Pancreas (tissue), 10 donors: ENCODE data around the gene PCGF1. TPM values are rescaled to one million over a fixed set of nuclear protein-coding genes. Genes with fewer than 3 reads are reported as not detected.

Experiments
- ATAC-seq, 4 donors: fragments of 200-7000 bp; cut with Tn5 transposase; one replicate each; pipeline versions ENCODE4 v1.8.0 to v1.9.1; 2020; ENCODE audit warnings: mild to moderate bottlenecking in 4 of 4, moderate library complexity in 4 of 4
- DNase-seq, 6 donors: peaks; one replicate each; pipeline ENCODE4 v3.0.0-alpha.2; 2020
- FAIRE-seq: peaks from 2 replicates; lab custom pipeline; 2012; peaks lifted over from hg19 to GRCh38; lab: Jason Lieb, UNC
- H3K27ac ChIP-seq, 4 donors: fragments of 200-600 bp; sonication (generic); 1 replicate in 3 of 4; 2 replicates in 1 of 4; pipeline versions ENCODE4 v1.5.0 to v1.8.0; 2020
- H3K27me3 ChIP-seq, 4 donors: fragments of 200-600 bp; one replicate each; pipeline ENCODE4 v1.8.0; 2021
- H3K36me3 ChIP-seq, 3 donors: fragments of 200-600 bp; sonication (generic) in 1 of 3; one replicate each; pipeline versions ENCODE4 v1.5.0 to v1.8.0; 2020 to 2021
- H3K4me1 ChIP-seq, 3 donors: fragments of 200-600 bp; one replicate each; pipeline ENCODE4 v1.8.0; 2021
- H3K4me3 ChIP-seq, 4 donors: fragments of 200-600 bp; sonication (generic) in 2 of 4; one replicate each; pipeline versions ENCODE4 v1.5.0 to v1.8.0; 2020 to 2021
- H3K9me3 ChIP-seq, 4 donors: fragments of 200-600 bp; one replicate each; pipeline ENCODE4 v1.8.0; 2021
- CTCF ChIP-seq, 4 donors: fragments of 200-600 bp; sonication (generic) in 3 of 4; IDR thresholded peaks; one replicate each; pipeline versions ENCODE4 v1.5.0 to v1.8.0; 2021; ENCODE audit warnings: antibody characterized with exemption in 4 of 4
- WGBS, 2 donors: extraction: QIAGEN DNeasy Blood & Tissue Kit; methylation state at CpG; one replicate each; pipeline ENCODE4 v1.1.7; 2013; 5-methylcytosine and 5-hydroxymethylcytosine counted together
- intact Hi-C, 3 donors: fragments of 100-400 bp; cut with DNase I; formaldehyde crosslinking; loops; one replicate each; pipeline versions ENCODE4 v1.11.1 to v1.14.2; 2022
- polyA plus RNA-seq, 2 donors: library from polyadenylated mRNA; stranded (reverse); fragments of 200-250 nt; gene quantifications; one replicate each; pipeline ENCODE4 v1.2.3, GENCODE V29; 2013
- total RNA-seq, 6 donors: library from RNA; stranded (reverse); fragmentation: NEBNext Ultra II Directional in 4 of 6; extraction: Animal tissue kit (Norgen Biotek cat#: 25700) in 4 of 6; gene quantifications; one replicate each; pipeline versions ENCODE4 v1.2.1 to v1.2.4, GENCODE V29; 2021 to 2023
- donor health status: healthy with polysubstance abuse.
- donor health status: DM: no; HTN: no; CAD: no; lungs with moderate emphysema.
- donor health status: DM: no; HTN: no; CAD: no.
- donor health status: control.
- donor health status: control.
- donor health status: Bipolar disorder and iron deficiency.
- donor health status: DM: yes; HTN: yes; CAD: no.
- donor health status: DM: no; HTN: no; CAD: no.
- donor health status: DM: no; HTN: no; CAD: no.
- donor health status: DM: yes; HTN: yes; CAD: no.

PCGF1 gene
- total and polyA plus RNA-seq, 8 donors, result 8.8 to 16.4 (median 12.4) TPM

- Histone ChIP-seq H3K4me3 (no peak overlapping the region), H3K36me3 (no peaks in the 10 kb centered on the region), H3K27ac (no peak overlapping the region), H3K4me1 (peaks cover 0 to 9% (median 0%) of the 10 kb centered on the region in 3 donors), H3K27me3 (peaks cover 0 to 63% (median 11%) of the 10 kb centered on the region in 4 donors), H3K9me3 (no peaks in the 10 kb centered on the region)
- ATAC-seq, result no peak
- intact Hi-C loops, result no loop called here
- WGBS, 2 donors, result 9 to 11% methylated on average over 44 to 52 of the region's 52 CpGs
- no peak for FAIRE-seq
- DNase-seq, result peak in 1 of 6 donors; percentile 52
- TF ChIP-seq CTCF (IDR thresholded peaks at IDR 0.05), result no peak
These were observed 6.3 kb upstream of the PCGF1 start for GRCh38 chr2:74513605-74514367.

GRCh38 chr2:74512744-74513604, 5.5 kb upstream of the PCGF1 start:
- intact Hi-C loops, result no loop called here
- Histone ChIP-seq H3K27me3 (peaks cover 0 to 58% (median 11%) of the 10 kb centered on the region in 4 donors), H3K9me3 (no peaks in the 10 kb centered on the region), H3K36me3 (no peaks in the 10 kb centered on the region), H3K4me3 (no peak overlapping the region), H3K4me1 (peaks cover 0 to 9% (median 4%) of the 10 kb centered on the region in 3 donors), H3K27ac (no peak overlapping the region)
- ATAC-seq (no peak), FAIRE-seq (no peak), DNase-seq (peak in 1 of 6 donors; percentile 43)
- no peak for TF ChIP-seq CTCF (IDR thresholded peaks at IDR 0.05)
- 10 to 12% methylated on average over 35 to 36 of the region's 36 CpGs for WGBS, 2 donors

GRCh38 chr2:74511104-74511989, 3.9 kb upstream of the PCGF1 start:
- intact Hi-C loops, result no loop called here
- no peak for DNase-seq
- peaks cover 0 to 14% (median 9%) of the 10 kb centered on the region in 3 donors for H3K4me1 ChIP-seq
- H3K36me3 ChIP-seq, result no peaks in the 10 kb centered on the region
- peaks cover 0 to 44% (median 11%) of the 10 kb centered on the region in 4 donors for H3K27me3 ChIP-seq
- TF ChIP-seq CTCF (IDR thresholded peaks at IDR 0.05), result no peak
- H3K27ac ChIP-seq, result no peak overlapping the region
- WGBS, 2 donors, result 33 to 42% methylated on average over 11 of the region's 11 CpGs
- H3K9me3 ChIP-seq, result no peaks in the 10 kb centered on the region
- no peak for FAIRE-seq
- no peak for ATAC-seq
- no peak overlapping the region for H3K4me3 ChIP-seq

- FAIRE-seq, result no peak
- 77 to 87% methylated on average over 4 of the region's 4 CpGs for WGBS, 2 donors
These were observed 2.8 kb upstream of the PCGF1 start for GRCh38 chr2:74510272-74510671.

More at GRCh38 chr2:74510272-74510671, 2.8 kb upstream of the PCGF1 start:
- H3K36me3 ChIP-seq, result no peaks in the 10 kb centered on the region
- no peak overlapping the region for H3K4me3 ChIP-seq
- no peak overlapping the region for H3K27ac ChIP-seq
- ATAC-seq, result no peak
- peaks cover 0 to 33% (median 7%) of the 10 kb centered on the region in 4 donors for H3K27me3 ChIP-seq
- intact Hi-C loops, result no loop called here
- TF ChIP-seq CTCF (IDR thresholded peaks at IDR 0.05), result no peak
- DNase-seq, result no peak
- peaks cover 6 to 20% (median 11%) of the 10 kb centered on the region in 3 donors for H3K4me1 ChIP-seq
- H3K9me3 ChIP-seq, result no peaks in the 10 kb centered on the region
